Amniotic epithelial cell (primary cell): ENCODE results near the gene SESN1.
"Not testable (repeated sequence)": the region's sequence is repeated elsewhere in the genome, so short reads cannot be mapped to it uniquely, and the experiment has no call there.

Experiments used
- DNase-seq: peaks from one replicate; pipeline ENCODE4 v3.0.0-alpha.2; 2010; ENCODE audit warnings: low read depth

SESN1 gene

DNA sequence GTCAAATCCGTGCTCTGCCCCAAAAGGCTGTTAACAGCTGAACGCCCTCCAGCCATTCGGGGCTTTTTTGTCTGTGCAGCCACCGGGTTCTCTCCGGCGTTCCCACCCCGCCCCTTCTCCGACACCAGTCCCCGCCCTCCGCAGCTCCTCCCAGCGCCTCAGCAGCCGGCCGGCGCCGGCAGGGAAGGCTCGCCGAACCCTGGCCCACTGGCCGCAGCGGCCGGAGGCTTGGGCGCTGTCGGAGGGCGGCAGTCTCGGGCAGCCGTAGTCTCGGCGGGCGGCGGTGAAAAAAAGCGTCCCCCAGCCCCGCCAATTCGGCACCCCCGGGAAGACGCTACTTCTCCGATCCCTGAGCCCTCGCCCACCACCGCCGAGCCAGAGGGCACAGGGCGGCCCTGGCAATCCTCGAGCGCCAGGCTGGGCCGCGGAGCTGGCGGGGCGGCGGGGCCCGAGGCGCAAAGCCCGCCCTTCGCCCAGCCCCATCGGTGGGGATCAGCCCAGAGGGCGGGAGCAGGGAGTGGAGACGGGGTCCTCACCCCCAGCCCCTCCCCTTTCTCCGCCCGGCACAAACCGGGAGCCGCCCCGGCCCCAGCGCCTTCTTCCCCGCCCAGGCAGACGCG is at the start of gene SESN1:
Gene SESN1, minus strand, starts transcription at position 431 of the 620 bp plus-strand sequence. CDS start 773 bp downstream, outside the sequence.
- DNase-seq: peak; percentile 83

DNA sequence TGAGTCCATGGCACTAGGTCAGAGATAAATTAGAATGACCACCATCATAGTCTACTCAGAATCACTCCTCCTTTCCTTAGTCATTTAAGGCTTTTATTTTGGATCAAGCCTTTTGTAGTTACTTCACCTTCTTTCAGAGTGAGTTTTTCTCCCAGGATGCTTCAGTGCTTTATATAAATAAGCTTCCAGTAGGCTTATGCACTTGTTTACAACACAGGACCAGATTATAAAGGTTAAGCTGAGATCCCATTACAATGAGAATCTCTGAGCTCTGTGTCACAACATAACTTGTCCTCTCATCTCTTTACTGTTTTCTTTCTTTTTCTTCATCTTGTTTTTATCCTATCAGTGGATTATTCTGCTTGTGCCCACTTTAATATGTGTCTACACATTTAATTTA is 48.5 kb upstream of the SESN1 start:
- DNase-seq: peak; percentile 11

GRCh38 chr6:109142067-109142466 is 47.4 kb upstream of the SESN1 start:
- not testable (repeated sequence) for DNase-seq

GRCh38 chr6:109139109-109139508 is 44.5 kb upstream of the SESN1 start:
- DNase-seq: peak; percentile 73

GRCh38 chr6:109136530-109136929 is 41.9 kb upstream of the SESN1 start:
- DNase-seq: not testable (repeated sequence)

- not testable (repeated sequence) for DNase-seq
Measured at GRCh38 chr6:109136039-109136438, 41.4 kb upstream of the SESN1 start.

- not testable (repeated sequence) for DNase-seq
Measured at GRCh38 chr6:109135600-109135999, 41.0 kb upstream of the SESN1 start.

- DNase-seq: no peak
Measured at GRCh38 chr6:109130065-109130464, 35.4 kb upstream of the SESN1 start.

- DNase-seq: no peak
Measured at GRCh38 chr6:109125504-109125903, 30.9 kb upstream of the SESN1 start.

GRCh38 chr6:109124219-109124618 is 29.6 kb upstream of the SESN1 start:
- DNase-seq: no peak

DNA sequence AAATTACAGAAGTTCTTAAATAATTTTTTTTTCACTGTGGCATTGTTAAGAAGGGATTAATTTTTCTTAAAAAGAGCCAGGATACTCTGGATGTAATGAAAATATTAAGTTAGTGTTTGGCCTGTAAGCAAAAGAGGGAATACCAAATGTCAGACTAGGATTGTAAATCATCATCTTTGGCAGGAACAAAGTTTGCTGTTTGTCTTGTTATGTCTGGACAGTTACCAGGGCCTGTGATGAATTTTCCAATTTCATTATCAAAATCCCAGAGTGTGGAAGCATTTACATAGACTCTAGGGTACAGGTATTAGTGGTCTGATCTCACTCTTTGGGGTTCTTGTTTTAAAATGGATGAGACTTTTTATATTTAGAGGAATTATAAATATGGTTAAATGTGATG is 26.8 kb upstream of the SESN1 start:
- DNase-seq: peak; percentile 11

GRCh38 chr6:109118871-109119354 is 24.3 kb upstream of the SESN1 start:
- DNase-seq: no peak

GRCh38 chr6:109118337-109118736 is 23.7 kb upstream of the SESN1 start:
- no peak for DNase-seq

DNA sequence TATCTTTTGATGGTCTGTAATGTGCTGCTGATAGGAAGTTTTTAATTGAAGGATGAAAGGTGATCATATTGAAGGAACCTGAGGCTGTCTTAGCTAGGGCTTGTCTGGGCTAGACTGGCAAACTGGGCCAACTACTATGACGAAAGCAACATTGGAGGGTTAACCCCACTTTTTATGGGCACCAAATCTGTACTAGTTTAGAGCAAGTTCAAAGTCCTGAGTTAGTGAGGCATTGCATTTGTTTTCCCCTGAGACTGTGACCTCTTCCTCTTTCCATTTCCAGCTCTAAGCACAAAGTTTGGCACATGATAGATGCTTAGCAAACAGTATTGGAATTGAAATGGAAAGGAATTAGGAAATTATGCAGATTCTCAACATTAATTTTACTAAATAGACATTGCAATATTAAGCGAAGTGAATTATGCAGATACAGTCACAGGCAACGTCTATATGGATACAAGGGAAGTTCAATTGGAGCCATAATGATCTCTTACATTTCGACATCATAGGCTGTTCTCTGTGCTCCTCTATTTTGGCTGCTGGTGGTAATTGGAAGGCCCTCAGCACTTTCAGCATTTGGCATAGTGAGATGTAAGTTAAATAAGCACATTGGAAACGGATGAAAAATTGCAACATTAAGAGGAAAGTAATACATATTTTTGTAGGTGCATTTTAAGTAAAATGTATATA is 22.8 kb upstream of the SESN1 start:
- DNase-seq: no peak

GRCh38 chr6:109112663-109113062 is 18.0 kb upstream of the SESN1 start:
- not testable (repeated sequence) for DNase-seq

- DNase-seq: not testable (repeated sequence)
Measured at GRCh38 chr6:109109663-109110062, 15.0 kb upstream of the SESN1 start.

GRCh38 chr6:109105681-109106080 is 11.0 kb upstream of the SESN1 start:
- DNase-seq: no peak

- no peak for DNase-seq
Measured at GRCh38 chr6:109104512-109104911, 9.9 kb upstream of the SESN1 start.

- DNase-seq: no peak
Measured at GRCh38 chr6:109103942-109104341, 9.3 kb upstream of the SESN1 start.

GRCh38 chr6:109102762-109103161 is 8.1 kb upstream of the SESN1 start:
- DNase-seq: no peak

DNA sequence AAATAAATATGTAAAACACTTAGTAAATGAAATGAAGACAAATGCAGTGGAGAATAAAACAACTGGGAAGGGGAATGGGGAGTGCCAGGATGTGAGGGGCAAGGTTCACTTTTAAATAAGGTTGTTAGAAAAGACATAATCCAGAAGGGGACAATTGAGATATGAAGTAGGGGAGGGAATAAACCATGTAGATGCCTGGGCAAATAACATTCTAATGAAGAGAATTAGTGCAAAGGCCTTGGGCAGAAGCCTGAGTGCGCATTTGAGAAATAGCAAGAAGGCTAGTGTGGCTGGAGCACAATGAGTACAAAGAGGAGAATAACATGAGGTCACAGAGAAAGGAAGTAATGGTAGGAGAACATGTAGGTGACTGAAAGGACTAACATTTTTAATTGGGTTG is 3.0 kb upstream of the SESN1 start:
- DNase-seq: no peak

- DNase-seq: no peak
Measured at GRCh38 chr6:109096208-109096607, 1.6 kb upstream of the SESN1 start.

- no peak for DNase-seq
Measured at GRCh38 chr6:109095835-109096084, 1.1 kb upstream of the SESN1 start.
